IPS-18c (cell line): ENCODE measurements around the gene TKTL2.
A peak's percentile ranks its signal among the peaks of the same experiment; 100 is the strongest.

Experiments
- H3K4me3 ChIP-seq: 2 replicates; pipeline ENCODE4 v1.7.0; 2013; ENCODE audit warnings: low read depth, mild to moderate bottlenecking, low read length, moderate library complexity; ENCODE audit not compliant: insufficient read depth
- H3K9me3 ChIP-seq: one replicate; pipeline ENCODE4 v1.6.1; 2013; ENCODE audit warnings: mild to moderate bottlenecking, low read length, moderate library complexity; ENCODE audit not compliant: control insufficient read depth, insufficient read depth

The TKTL2 gene, protein sequence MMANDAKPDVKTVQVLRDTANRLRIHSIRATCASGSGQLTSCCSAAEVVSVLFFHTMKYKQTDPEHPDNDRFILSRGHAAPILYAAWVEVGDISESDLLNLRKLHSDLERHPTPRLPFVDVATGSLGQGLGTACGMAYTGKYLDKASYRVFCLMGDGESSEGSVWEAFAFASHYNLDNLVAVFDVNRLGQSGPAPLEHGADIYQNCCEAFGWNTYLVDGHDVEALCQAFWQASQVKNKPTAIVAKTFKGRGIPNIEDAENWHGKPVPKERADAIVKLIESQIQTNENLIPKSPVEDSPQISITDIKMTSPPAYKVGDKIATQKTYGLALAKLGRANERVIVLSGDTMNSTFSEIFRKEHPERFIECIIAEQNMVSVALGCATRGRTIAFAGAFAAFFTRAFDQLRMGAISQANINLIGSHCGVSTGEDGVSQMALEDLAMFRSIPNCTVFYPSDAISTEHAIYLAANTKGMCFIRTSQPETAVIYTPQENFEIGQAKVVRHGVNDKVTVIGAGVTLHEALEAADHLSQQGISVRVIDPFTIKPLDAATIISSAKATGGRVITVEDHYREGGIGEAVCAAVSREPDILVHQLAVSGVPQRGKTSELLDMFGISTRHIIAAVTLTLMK

DNA sequence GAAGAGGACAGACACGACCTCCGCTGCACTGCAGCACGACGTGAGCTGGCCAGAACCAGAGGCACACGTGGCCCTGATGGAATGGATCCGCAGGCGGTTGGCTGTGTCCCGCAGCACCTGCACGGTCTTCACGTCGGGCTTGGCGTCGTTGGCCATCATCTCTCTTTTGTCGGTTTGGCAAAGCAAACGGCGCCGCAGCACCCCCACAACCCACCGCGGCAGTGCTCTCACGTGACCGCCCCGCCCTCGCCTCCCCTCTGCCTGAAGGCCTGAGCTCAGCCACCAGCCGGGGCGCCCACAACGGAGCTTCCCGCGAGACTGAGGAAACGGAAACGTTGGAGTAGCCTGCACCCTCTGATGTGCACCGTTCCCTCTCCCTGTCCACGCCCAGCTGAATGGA is at the start of gene TKTL2:
Gene TKTL2, minus strand, starts transcription at position 179 of the 400 bp plus-strand sequence. Its CDS starts 20 bp downstream, at position 159.
- H3K4me3 ChIP-seq, result no peak within 1 kb of the TSS
- H3K9me3 ChIP-seq, result no peaks in the 10 kb centered on the region

- no peak overlapping the region for H3K4me3 ChIP-seq
- H3K9me3 ChIP-seq, result no peaks in the 10 kb centered on the region
Measured at GRCh38 chr4:163515198-163515597, 41.6 kb upstream of the TKTL2 start.

- no peak overlapping the region for H3K4me3 ChIP-seq
- no peaks in the 10 kb centered on the region for H3K9me3 ChIP-seq
Measured at GRCh38 chr4:163505374-163505773, 31.8 kb upstream of the TKTL2 start.

DNA sequence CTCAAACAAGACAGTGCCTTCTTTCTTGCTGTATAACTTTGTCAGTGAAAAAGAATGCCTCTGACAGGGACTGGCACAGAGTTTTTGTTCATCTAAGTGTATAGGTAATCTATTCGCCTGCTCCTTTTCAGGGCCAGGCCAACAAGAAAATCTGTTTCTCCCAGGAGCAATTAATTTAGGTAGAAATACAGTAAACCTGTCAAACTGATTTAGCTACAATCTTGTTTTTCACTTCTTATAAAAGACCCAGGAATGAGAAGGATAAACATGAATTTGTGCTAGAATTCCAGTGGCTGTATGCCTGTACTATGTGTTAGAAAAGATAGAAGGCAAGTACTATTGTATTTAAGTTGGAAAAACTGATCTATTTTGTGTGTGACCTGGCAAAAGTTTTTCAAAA is 27.0 kb upstream of the TKTL2 start:
- Histone ChIP-seq H3K9me3 (no peaks in the 10 kb centered on the region), H3K4me3 (no peak overlapping the region)

DNA sequence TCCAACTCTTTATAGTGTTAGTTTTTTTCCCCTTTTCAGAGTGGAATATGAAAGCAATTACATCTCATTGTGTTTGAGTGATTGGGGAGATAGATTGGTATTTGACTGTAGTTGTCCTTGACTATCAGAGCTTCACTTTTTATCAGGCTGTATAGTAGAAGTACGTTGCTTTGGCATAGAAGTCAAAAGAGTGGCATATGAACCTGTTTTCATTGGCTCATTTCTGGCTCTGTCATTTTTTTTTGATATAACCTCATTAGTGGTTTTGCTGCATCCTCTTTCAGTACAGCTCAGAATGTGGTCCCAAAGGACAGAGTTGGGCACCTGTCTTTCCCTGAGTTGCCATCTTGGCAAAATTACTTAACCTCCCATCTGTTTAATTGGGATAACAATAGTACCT is 22.3 kb upstream of the TKTL2 start:
- Histone ChIP-seq H3K4me3 (peak overlapping the region; percentile 88; the same call in 1 of the 2 replicates), H3K9me3 (no peaks in the 10 kb centered on the region)

- H3K9me3 ChIP-seq, result no peaks in the 10 kb centered on the region
- H3K4me3 ChIP-seq, result peak within 1 kb of the TSS; percentile 88
Measured at GRCh38 chr4:163494360-163495241, 21.0 kb upstream of the TKTL2 start, which contains the start of gene TMA16. TSS of gene TMA16 (plus strand) at chr4:163494690. CDS start at chr4:163494802, 112 bp downstream.

DNA sequence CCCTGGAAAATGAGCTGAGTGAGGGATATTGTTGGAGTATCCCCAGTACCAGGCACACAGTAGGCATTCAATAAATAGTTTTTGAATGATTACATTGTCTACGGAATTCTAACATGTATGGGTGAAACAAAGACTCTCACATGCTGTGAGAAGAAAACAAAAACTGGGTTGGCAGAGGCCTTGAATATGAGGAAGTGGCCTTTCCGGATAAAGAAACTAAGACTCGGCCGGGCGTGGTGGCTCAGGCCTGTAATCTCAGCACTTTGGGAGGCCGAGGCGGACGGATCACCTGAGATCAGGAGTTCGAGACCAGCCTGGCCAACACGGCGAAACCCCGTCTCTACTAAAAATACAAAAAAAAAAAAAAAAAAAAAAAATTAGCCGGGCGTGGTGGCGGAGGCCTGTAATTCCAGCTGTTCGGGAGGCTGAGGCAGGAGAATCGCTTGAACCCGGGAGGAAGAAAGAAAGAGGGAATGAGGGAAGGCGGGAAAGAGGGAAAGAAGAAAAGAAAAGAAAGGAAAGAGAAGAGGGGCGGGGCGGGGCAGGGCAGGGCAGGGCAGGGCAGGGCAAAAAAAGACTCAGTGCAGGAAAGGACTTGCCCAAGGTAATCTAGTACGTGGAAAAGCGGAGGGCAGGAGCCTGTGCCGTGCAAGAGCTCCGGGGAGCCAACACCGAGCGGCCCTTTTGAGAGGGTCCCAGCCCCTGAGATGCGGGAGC is 20.2 kb upstream of the TKTL2 start:
- Histone ChIP-seq H3K4me3 (peak overlapping the region; percentile 88), H3K9me3 (no peaks in the 10 kb centered on the region)

DNA sequence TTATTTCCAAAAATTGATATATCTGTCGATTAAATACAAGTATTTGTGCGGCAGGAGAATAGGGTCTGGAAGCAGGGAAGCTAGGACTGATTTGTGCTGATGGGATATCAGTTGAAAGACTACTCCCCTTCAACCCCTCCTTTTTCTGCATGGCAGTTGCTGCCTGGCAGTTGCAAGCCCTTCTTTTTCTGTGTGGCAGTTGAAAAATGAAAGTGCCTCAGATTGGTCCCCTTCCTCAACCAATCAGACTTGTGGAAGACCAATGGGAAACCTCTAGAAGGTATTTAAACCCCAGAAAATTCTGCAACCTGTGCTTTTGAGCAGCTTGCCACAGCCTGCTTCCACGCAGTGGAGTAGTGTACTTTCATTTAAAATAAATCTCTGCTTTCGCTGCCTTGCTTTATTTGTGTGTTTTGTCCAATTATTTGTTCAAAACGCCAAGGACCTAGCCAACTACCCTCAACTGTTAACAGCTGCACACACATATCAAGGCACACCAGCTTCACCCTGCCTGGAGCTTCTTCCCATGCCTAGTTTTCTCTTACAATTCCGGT is 19.5 kb upstream of the TKTL2 start:
- Histone ChIP-seq H3K9me3 (no peaks in the 10 kb centered on the region), H3K4me3 (no peak overlapping the region; the same call in 1 of the 2 replicates)

DNA sequence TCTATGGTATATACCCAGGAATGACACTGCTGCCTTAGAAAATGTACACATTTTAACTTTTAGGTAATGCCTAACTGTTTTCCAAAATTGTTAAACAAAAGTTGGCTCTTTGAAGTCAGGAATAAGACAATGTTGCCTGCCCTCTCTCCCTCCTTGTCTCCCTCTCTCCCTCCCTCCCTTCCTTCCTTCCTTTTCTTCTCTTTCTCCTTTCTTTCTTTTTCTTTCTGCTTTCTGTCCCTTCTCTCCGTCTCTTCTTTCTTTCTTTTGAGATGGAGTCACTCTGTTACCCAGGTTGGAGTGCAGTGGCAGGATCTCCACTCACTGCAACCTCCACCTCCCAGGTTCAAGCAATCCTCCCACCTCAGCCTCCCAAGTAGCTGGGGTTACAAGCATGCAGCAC is 16.4 kb upstream of the TKTL2 start:
- H3K4me3 ChIP-seq, result no peak overlapping the region
- H3K9me3 ChIP-seq, result no peaks in the 10 kb centered on the region

DNA sequence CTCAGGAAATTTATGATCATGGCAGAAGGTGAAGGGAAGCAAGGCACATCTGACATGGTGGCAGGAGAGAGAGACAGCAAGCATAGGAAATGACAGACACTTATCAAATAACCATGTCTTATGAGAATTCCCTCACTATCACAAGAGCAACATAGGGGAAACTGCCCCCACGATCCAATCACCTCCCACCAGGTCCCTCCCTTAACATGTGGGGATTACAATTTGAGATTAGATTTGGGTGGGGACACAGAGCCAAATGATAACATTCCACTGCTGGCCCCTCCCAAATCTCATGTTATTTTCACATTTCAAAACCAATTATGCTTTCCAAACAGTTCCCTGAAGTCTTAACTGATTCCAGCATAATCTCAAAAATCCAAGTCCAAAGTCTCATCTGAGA is 12.8 kb upstream of the TKTL2 start:
- Histone ChIP-seq H3K4me3 (no peak overlapping the region), H3K9me3 (no peaks in the 10 kb centered on the region)

DNA sequence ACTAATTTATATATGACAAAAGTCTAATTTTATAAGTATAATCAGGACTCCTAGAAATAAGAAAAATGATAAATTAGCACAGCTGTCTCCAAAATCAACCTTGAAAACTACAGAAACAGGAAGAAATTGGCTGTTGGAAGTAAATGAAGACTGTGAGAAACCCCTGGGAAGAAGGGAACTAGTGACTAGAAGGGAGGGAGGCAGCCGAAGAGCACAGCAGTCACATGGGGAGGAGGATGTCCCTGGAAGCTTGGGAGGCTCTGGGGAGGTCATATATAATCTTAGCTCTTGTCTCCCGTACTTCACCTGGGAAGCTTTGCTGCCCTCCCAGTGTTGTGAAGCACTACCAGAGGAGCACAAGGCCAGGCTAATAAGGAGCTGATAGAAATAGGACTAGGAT is 12.0 kb upstream of the TKTL2 start:
- no peak overlapping the region for H3K4me3 ChIP-seq
- H3K9me3 ChIP-seq, result no peaks in the 10 kb centered on the region

- Histone ChIP-seq H3K4me3 (no peak overlapping the region), H3K9me3 (no peaks in the 10 kb centered on the region)
Measured at GRCh38 chr4:163484906-163485305, 11.4 kb upstream of the TKTL2 start.

DNA sequence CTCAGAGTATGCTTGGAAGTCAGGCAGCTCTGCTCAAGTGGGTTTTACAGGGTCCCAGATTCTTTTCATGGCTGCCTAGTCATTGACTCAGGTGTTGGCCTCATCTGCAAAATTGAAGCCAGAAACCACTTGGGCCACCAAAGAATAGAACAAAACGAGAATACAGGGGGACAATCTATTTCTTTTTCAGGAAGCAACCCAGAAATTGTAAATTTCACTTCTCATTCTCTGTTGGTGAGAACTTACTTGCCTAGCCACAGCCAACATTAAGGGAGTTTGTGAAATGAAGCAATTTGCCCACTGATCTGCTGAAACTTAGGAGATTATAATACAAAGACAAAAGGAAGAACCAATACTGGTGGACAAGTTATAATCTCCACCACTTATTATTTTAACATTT is 8.6 kb upstream of the TKTL2 start:
- Histone ChIP-seq H3K4me3 (no peak overlapping the region), H3K9me3 (no peaks in the 10 kb centered on the region)

- Histone ChIP-seq H3K9me3 (no peaks in the 10 kb centered on the region), H3K4me3 (no peak overlapping the region)
Measured at GRCh38 chr4:163476761-163477438, 3.3 kb upstream of the TKTL2 start.

DNA sequence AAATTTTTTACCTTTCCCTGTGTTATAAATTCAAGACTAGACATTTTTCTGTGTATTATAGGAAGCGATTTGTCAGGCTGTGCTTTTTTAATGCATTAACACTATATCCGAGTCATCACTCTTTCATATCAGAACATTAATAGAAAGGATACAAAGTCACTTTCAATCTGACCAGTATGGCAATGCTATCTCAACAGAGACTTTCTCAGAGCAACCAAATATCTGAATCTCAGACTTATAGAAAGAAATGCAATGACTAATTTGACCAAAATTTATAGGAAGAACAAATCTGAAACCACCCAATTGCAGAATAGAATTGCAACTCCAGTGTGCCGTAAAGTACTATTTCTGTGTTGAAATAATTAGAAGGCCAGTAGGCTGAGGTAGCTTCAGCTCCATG is 473 bp upstream of the TKTL2 start:
- no peak overlapping the region for H3K4me3 ChIP-seq
- H3K9me3 ChIP-seq, result no peaks in the 10 kb centered on the region

DNA sequence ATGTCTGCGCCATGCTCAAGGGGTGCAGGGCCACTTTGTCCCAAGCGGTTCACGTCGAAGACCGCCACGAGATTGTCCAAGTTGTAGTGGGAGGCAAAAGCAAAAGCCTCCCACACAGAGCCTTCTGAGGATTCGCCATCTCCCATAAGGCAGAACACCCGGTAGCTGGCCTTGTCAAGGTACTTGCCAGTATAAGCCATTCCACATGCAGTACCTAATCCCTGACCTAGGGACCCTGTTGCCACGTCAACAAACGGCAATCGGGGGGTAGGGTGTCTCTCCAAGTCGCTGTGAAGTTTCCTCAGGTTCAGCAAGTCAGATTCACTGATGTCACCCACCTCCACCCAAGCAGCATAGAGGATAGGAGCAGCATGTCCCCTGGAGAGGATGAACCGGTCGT is 424 bp downstream of the TKTL2 start:
- H3K4me3 ChIP-seq, result no peak overlapping the region
- H3K9me3 ChIP-seq, result no peaks in the 10 kb centered on the region
